A549 (cell line): ENCODE results near the gene POU6F1. TPM values are rescaled to one million over a fixed set of nuclear protein-coding genes. Genes with fewer than 3 reads are reported as not detected.

ENCODE experiments used
- ATAC-seq, 2 experiments: fragments of 200-7000 bp in 1 of 2; fragments of >200 bp in 1 of 2; cut with Nextera tagmentation in 1 of 2; cut with Tn5 transposase in 1 of 2; 3 replicates each; pipeline versions ENCODE4 v1.8.0 to v1.9.1; 2018 to 2020; ENCODE audit warnings: mild to moderate bottlenecking in 1 of 2, moderate library complexity in 1 of 2
- CTCF ChIA-PET: fragments of 300-600 bp; sonication (Branson Sonifier 250); formaldehyde crosslinking; extraction: SDS; loops from one replicate; lab custom pipeline; 2021; ENCODE audit warnings: antibody characterized with exemption, inconsistent platforms; lab: Yijun Ruan, JAX
- POLR2A ChIA-PET: fragments of 350-600 bp; formaldehyde crosslinking; extraction: SDS; loops from one replicate; lab custom pipeline; 2021; ENCODE audit warnings: antibody characterized with exemption, inconsistent platforms; lab: Yijun Ruan, JAX
- DNase-seq, 2 experiments: peaks; one replicate each; pipeline versions ENCODE4 v3.0.0 to v3.0.0-alpha.2; 2011 to 2016; ENCODE audit warnings: low read depth in 1 of 2, low spot score in 1 of 2
- FAIRE-seq: peaks from 2 replicates; lab custom pipeline; 2011; peaks lifted over from hg19 to GRCh38; lab: Jason Lieb, UNC
- H3K27ac ChIP-seq, 2 experiments: fragments of >200 bp; sonication (Bioruptor Twin); formaldehyde crosslinking; 3 replicates each; pipeline ENCODE4 v1.5.1; 2016 to 2017
- H3K4me1 ChIP-seq: fragments of >200 bp; sonication (Bioruptor Twin); formaldehyde crosslinking; 3 replicates; pipeline ENCODE4 v1.6.1; 2016
- H3K4me2 ChIP-seq: fragments of >200 bp; sonication (Bioruptor Twin); formaldehyde crosslinking; 3 replicates; pipeline ENCODE4 v1.6.1; 2016
- H3K4me3 ChIP-seq: fragments of >200 bp; sonication (Bioruptor Twin); formaldehyde crosslinking; 3 replicates; pipeline ENCODE4 v1.5.1; 2016
- H3K9me3 ChIP-seq: fragments of >200 bp; sonication (Bioruptor Twin); formaldehyde crosslinking; 3 replicates; pipeline ENCODE4 v1.6.1; 2016
- ATOH8 ChIP-seq: fragments of 250-450 bp; sonication (Bioruptor Pico); IDR thresholded peaks from 2 replicates; pipeline ENCODE4 v1.5.0; 2020; ENCODE audit warnings: low read depth, mild to moderate bottlenecking, moderate library complexity
- CBX8 ChIP-seq: fragments of 200-600 bp; sonication (generic); IDR thresholded peaks from 2 replicates; pipeline ENCODE4 v1.6.1; 2016
- CTCF ChIP-seq: fragments of >200 bp; sonication (Bioruptor Twin); formaldehyde crosslinking; IDR thresholded peaks from 3 replicates; pipeline ENCODE4 v1.5.1; 2016
- EP300 ChIP-seq, 2 experiments: fragments of >200 bp; sonication (Bioruptor Twin); formaldehyde crosslinking; IDR thresholded peaks; 2 replicates in 1 of 2; 3 replicates in 1 of 2; pipeline ENCODE4 v1.6.1; 2016 to 2017
- ESRRA ChIP-seq: fragments of 150-350 bp; IDR thresholded peaks from 2 replicates; pipeline ENCODE4 v1.6.1; 2014; ENCODE audit warnings: mild to moderate bottlenecking, low read length, borderline replicate concordance
- GATA3 ChIP-seq: IDR thresholded peaks from 2 replicates; pipeline ENCODE4 v1.6.1; 2012; ENCODE audit warnings: borderline replicate concordance
- HDAC2 ChIP-seq: fragments of 200-600 bp; sonication (generic); IDR thresholded peaks from 2 replicates; pipeline ENCODE4 v1.6.1; 2016
- HEYL ChIP-seq: fragments of 250-450 bp; sonication (Bioruptor Pico); IDR thresholded peaks from 2 replicates; pipeline ENCODE4 v1.8.0; 2021; ENCODE audit warnings: mild to moderate bottlenecking, moderate library complexity
- HOXA7 ChIP-seq: fragments of 250-450 bp; sonication (Bioruptor Pico); IDR thresholded peaks from 2 replicates; pipeline ENCODE4 v1.5.0; 2020; ENCODE audit warnings: mild to moderate bottlenecking, moderate library complexity
- HOXB5 ChIP-seq: fragments of 250-450 bp; sonication (Bioruptor Pico); IDR thresholded peaks from 2 replicates; pipeline ENCODE4 v1.5.0; 2020; ENCODE audit warnings: mild to moderate bottlenecking, moderate library complexity
- MAX ChIP-seq: IDR thresholded peaks from 2 replicates; pipeline ENCODE4 v1.6.1; 2012
- MAZ ChIP-seq: fragments of 150-350 bp; IDR thresholded peaks from 2 replicates; pipeline ENCODE4 v1.6.1; 2014; ENCODE audit warnings: antibody characterized with exemption, low read depth, low read length, borderline replicate concordance
- MYC ChIP-seq: IDR thresholded peaks from 2 replicates; pipeline ENCODE4 v1.6.1; 2012; ENCODE audit warnings: mild to moderate bottlenecking, inconsistent platforms, low read length, improper control_type of control experiment, borderline replicate concordance
- NPAS2 ChIP-seq: fragments of 250-450 bp; sonication (Bioruptor Pico); IDR thresholded peaks from 2 replicates; pipeline ENCODE4 v1.8.0; 2022; ENCODE audit warnings: mild to moderate bottlenecking, moderate library complexity, borderline replicate concordance
- NR3C1 ChIP-seq: fragments of >200 bp; sonication (Bioruptor Twin); formaldehyde crosslinking; IDR thresholded peaks from 3 replicates; pipeline ENCODE4 v1.6.1; 2017
- PHF8 ChIP-seq: fragments of 200-600 bp; sonication (generic); IDR thresholded peaks from 2 replicates; pipeline ENCODE4 v1.6.1; 2016; ENCODE audit warnings: low read depth, mild to moderate bottlenecking, antibody characterized with exemption, moderate library complexity, borderline replicate concordance
- POLR2A ChIP-seq: IDR thresholded peaks from 2 replicates; pipeline ENCODE4 v1.6.1; 2012; ENCODE audit warnings: mild to moderate bottlenecking, low read length
- RAD21 ChIP-seq, 2 experiments: fragments of >200 bp in 1 of 2; sonication (Bioruptor Twin) in 1 of 2; formaldehyde crosslinking in 1 of 2; IDR thresholded peaks in 1 of 2; conservative IDR thresholded peaks in 1 of 2; 2 replicates in 1 of 2; 3 replicates in 1 of 2; pipeline ENCODE4 v1.6.1; 2012 to 2018; ENCODE audit warnings: inconsistent platforms in 1 of 2
- REST ChIP-seq: fragments of 200-600 bp; sonication (generic); IDR thresholded peaks from 2 replicates; pipeline ENCODE4 v1.6.1; 2016; ENCODE audit warnings: antibody characterized with exemption, mild to moderate bottlenecking, moderate library complexity
- RFX5 ChIP-seq: fragments of 450-650 bp; IDR thresholded peaks from 2 replicates; pipeline ENCODE4 v1.7.1; 2014; ENCODE audit warnings: antibody characterized with exemption, mild to moderate bottlenecking, moderate library complexity
- SMC3 ChIP-seq: fragments of >200 bp; sonication (Bioruptor Twin); formaldehyde crosslinking; IDR thresholded peaks from 3 replicates; pipeline ENCODE4 v1.6.1; 2018; ENCODE audit warnings: inconsistent platforms
- ZC3H11A ChIP-seq: fragments of 450-650 bp; IDR thresholded peaks from 2 replicates; pipeline ENCODE4 v1.6.1; 2014; ENCODE audit warnings: antibody characterized with exemption, mild to moderate bottlenecking
- WGBS: methylation state at CpG from one replicate; pipeline ENCODE4 v1.1.6; 2017; ENCODE audit errors: missing lambda C conversion rate; 5-methylcytosine and 5-hydroxymethylcytosine counted together
- polyA plus RNA-seq, 4 experiments: library from polyadenylated mRNA; depleted of rRNA in 3 of 4; stranded (reverse); fragments of >200 nt; fragmentation: RNase III in 1 of 4; extraction: RNeasy Plus Mini Kit Qiagen cat#74134 plus additional on column Dnase treatment in 1 of 4; gene quantifications; 2 replicates in 3 of 4; 3 replicates in 1 of 4; pipeline ENCODE4 v1.2.3, GENCODE V29; 2011 to 2017

The POU6F1 gene
- polyA plus RNA-seq, 2 of the 4 experiments (the other 2 are of a cell fraction), result 0.58 to 1.3 TPM

- TF ChIP-seq REST, result no peak
These were observed 822 bp upstream of the POU6F1 start (continued) for GRCh38 chr12:51218607-51219161.

GRCh38 chr12:51217133-51217967 is 512 bp downstream of the POU6F1 start:
- Histone ChIP-seq H3K4me3 (peak overlapping the region; percentile 82), H3K4me1 (peaks cover 16% of the 10 kb centered on the region), H3K9me3 (no peaks in the 10 kb centered on the region), H3K4me2 (peak overlapping the region; percentile 87), H3K27ac (peak overlapping the region; percentile 96 to 97)
- peak; percentile 35; the same call in 1 of the 2 replicates for TF ChIP-seq MAX
- 0 out of 2 replicates have a peak, but pooled peaks have one; percentile 8 for TF ChIP-seq MAZ
- TF ChIP-seq HEYL (CRISPR knock-in tag), result no peak
- TF ChIP-seq CTCF, result peak; percentile 32; the same call in 2 of the 3 replicates
- TF ChIP-seq HDAC2, result no peak
- TF ChIP-seq PHF8, result 0 out of 2 replicates have a peak, but pooled peaks have one; percentile 20
- peak; percentile 27; the same call in 1 of the 3 replicates for TF ChIP-seq SMC3
- peak; percentile 17 to 35; a peak in 1 of 5 replicates for TF ChIP-seq RAD21 (conservative IDR thresholded peaks at IDR 0.05 in 1 of 2, IDR thresholded peaks at IDR 0.05 in 1 of 2)
- no peak for TF ChIP-seq ZC3H11A
- no peak for FAIRE-seq
- ChIA-PET CTCF (interaction anchor here (0.6 to 3.3 kb wide), 13 partner anchors 10 to 322 kb away, joined by 3 to 12 read pairs (median 4); partner anchors contain the start of gene DAZAP2), POLR2A (interaction anchor here (0.6 to 3.4 kb wide), 18 partner anchors 13 to 607 kb away, joined by 3 to 69 read pairs (median 6); partner anchors contain the start of genes CSRNP2 and DAZAP2)
- peak; percentile 60 to 73 for ATAC-seq
- DNase-seq, result peak; percentile 47 to 79
- WGBS, result 2% methylated on average over 20 of the region's 81 CpGs

GRCh38 chr12:51216642-51217041 is 1.2 kb downstream of the POU6F1 start:
- DNase-seq (no peak), ATAC-seq (no peak; a peak in 1 of 6 replicates), FAIRE-seq (no peak)
- H3K4me1 ChIP-seq, result peaks cover 12% of the 10 kb centered on the region
- H3K4me3 ChIP-seq, result peak overlapping the region; percentile 82
- CTCF ChIA-PET, result interaction anchor here (1.0 to 3.3 kb wide), 6 partner anchors 9 to 148 kb away, joined by 3 to 12 read pairs (median 4); partner anchors contain the start of gene DAZAP2
- POLR2A ChIA-PET, result interaction anchor here (2.2 to 3.4 kb wide), 2 partner anchors 21 to 133 kb away, joined by 28 to 69 read pairs; partner anchors contain the start of genes CSRNP2 and DAZAP2
- WGBS, result 66% methylated on average over 7 of the region's 7 CpGs
- TF ChIP-seq ESRRA (no peak), RFX5 (no peak), HOXA7 (CRISPR knock-in tag) (no peak), MYC (no peak), CTCF (no peak), HOXB5 (CRISPR knock-in tag) (no peak), EP300 (IDR thresholded peaks at IDR 0.05) (no peak), NR3C1 (no peak), NPAS2 (no peak), ZC3H11A (no peak), ATOH8 (CRISPR knock-in tag) (no peak), MAZ (no peak), RAD21 (conservative IDR thresholded peaks at IDR 0.05 in 1 of 2, IDR thresholded peaks at IDR 0.05 in 1 of 2) (no peak), HEYL (CRISPR knock-in tag) (no peak), POLR2A (no peak), PHF8 (no peak), CBX8 (no peak), GATA3 (no peak)
- H3K9me3 ChIP-seq, result no peaks in the 10 kb centered on the region
- H3K4me2 ChIP-seq, result peak overlapping the region; percentile 87
- peak overlapping the region; percentile 96 to 97; a peak in 5 of 6 replicates for H3K27ac ChIP-seq
